Measurements from ENCODE around the gene PLEKHH1. TPM values are rescaled to one million over a fixed set of nuclear protein-coding genes. Genes with fewer than 3 reads are reported as not detected.

The PLEKHH1 gene
- total and polyA plus RNA-seq, 2 of the 8 experiments (the other 6 are each of a cell fraction or from before 2014, with no cell fraction given), result 28.3 to 33.3 TPM

GRCh38 chr14:67557118-67557517, 24.0 kb downstream of the PLEKHH1 start:
- Histone ChIP-seq H4K5ac (ENCODE audit: insufficient read length, low read depth, low read length) (no peak overlapping the region), H3K56ac (replicated peaks; ENCODE audit: insufficient read length, low read depth, low read length) (no peak overlapping the region), H3K23ac (ENCODE audit: insufficient read length) (no peak overlapping the region), H2AFZ (ENCODE audit: low read length) (no peak overlapping the region), H3K27me3 (replicated peaks in 1 of 4; ENCODE audit: control insufficient read depth in 3 of 4, extremely low read depth in 1 of 4, insufficient read depth in 3 of 4, low read length in 3 of 4) (no peaks in the 10 kb centered on the region), H3K14ac (ENCODE audit: insufficient read length) (no peak overlapping the region), H3K9ac (replicated peaks in 1 of 4; ENCODE audit: extremely low read depth in 1 of 4, low read depth in 3 of 4, low read length in 3 of 4) (no peak overlapping the region), H4K8ac (ENCODE audit: extremely low read depth, insufficient read depth, low read length) (no peak overlapping the region), H2AK5ac (ENCODE audit: low read depth, low read length) (no peak overlapping the region), H2BK120ac (replicated peaks; ENCODE audit: low read depth, low read length) (no peak overlapping the region), H3K4me3 (ENCODE audit: extremely low read depth in 1 of 4, insufficient read depth in 2 of 4, low read depth in 3 of 4, low read length in 4 of 4) (no peak overlapping the region), H2BK5ac (ENCODE audit: low read depth, low read length) (no peak overlapping the region), H4K20me1 (replicated peaks in 1 of 2; ENCODE audit: control insufficient read depth in 1 of 2, insufficient read depth in 2 of 2, low read length in 2 of 2) (no peaks in the 10 kb centered on the region), H3K36me3 (ENCODE audit: control insufficient read depth in 2 of 4, insufficient read depth in 4 of 4, low read length in 3 of 4) (no peaks in the 10 kb centered on the region; a peak in 1 of 8 replicates), H4K91ac (replicated peaks; ENCODE audit: insufficient read length, low read length) (no peak overlapping the region), H2BK15ac (ENCODE audit: low read length) (no peak overlapping the region), H3K4me1 (replicated peaks in 1 of 4; ENCODE audit: control insufficient read depth in 3 of 4, insufficient read depth in 4 of 4, low read length in 3 of 4) (peaks cover 0 to 3% (median under 1%) of the 10 kb centered on the region in 4 experiments; a peak in 2 of 7 replicates), H3K4me2 (ENCODE audit: insufficient read depth in 1 of 2, low read depth in 2 of 2, low read length in 2 of 2) (no peak overlapping the region), H3K9me3 (ENCODE audit: insufficient read depth in 2 of 2, low read depth in 1 of 2, low read length in 1 of 2) (no peaks in the 10 kb centered on the region), H3K23me2 (ENCODE audit: low read depth, low read length) (no peaks in the 10 kb centered on the region), H3K79me1 (ENCODE audit: low read depth, low read length) (no peaks in the 10 kb centered on the region), H2BK12ac (ENCODE audit: low read depth, low read length) (no peak overlapping the region), H3K18ac (ENCODE audit: extremely low read depth, low read length) (no peak overlapping the region), H3K27ac (ENCODE audit: low read depth, low read length) (no peak overlapping the region), H2BK20ac (ENCODE audit: low read length) (no peak overlapping the region), H3K4ac (replicated peaks; ENCODE audit: insufficient read length, low read depth, low read length) (no peak overlapping the region), H3K79me2 (ENCODE audit: control insufficient read depth in 1 of 2, insufficient read depth in 2 of 2, low read length in 2 of 2) (no peaks in the 10 kb centered on the region)
- WGBS, 2 experiments (ENCODE audit: extremely low coverage in 1 of 2, insufficient coverage in 1 of 2, insufficient read length in 1 of 2, insufficient replicate concordance in 2 of 2, low coverage in 1 of 2, low lambda C conversion rate in 2 of 2, missing lambda C conversion rate in 1 of 2), result 84% methylated on average over 7 of the region's 7 CpGs; no CpG with 5 or more reads in 1 of the 2 experiments
- DNase-seq (ENCODE audit: low read depth in 1 of 2, low spot score in 2 of 2) (no peak), FAIRE-seq (no peak)
- POLR2A ChIA-PET (ENCODE audit: partially characterized antibody), result interaction anchor here (1.8 to 3.7 kb wide), 2 partner anchors 10 to 15 kb away, joined by 6 to 16 read pairs; no protein-coding TSS in a partner anchor
- CTCF ChIA-PET (ENCODE audit: partially characterized antibody), result interaction anchor here (0.6 to 18.2 kb wide), 10 partner anchors 10 to 89 kb away, joined by 3 to 187 read pairs (median 4); no protein-coding TSS in a partner anchor
- no peak for TF ChIP-seq POLR2AphosphoS5 (IDR thresholded peaks at IDR 0.05; ENCODE audit: low read depth, low read length)
- TF ChIP-seq EP300 (IDR thresholded peaks at IDR 0.05; ENCODE audit: borderline replicate concordance in 1 of 2, low read depth in 2 of 2, low read length in 2 of 2), result no peak
- TF ChIP-seq MAFK (IDR thresholded peaks at IDR 0.05; ENCODE audit: low read depth, low read length), result no peak
- no peak for TF ChIP-seq SRF (IDR thresholded peaks at IDR 0.05; ENCODE audit: low read depth, low read length)
- TF ChIP-seq CEBPB (IDR thresholded peaks at IDR 0.05; ENCODE audit: low read depth, low read length), result no peak
- TF ChIP-seq POU5F1 (IDR thresholded peaks at IDR 0.05; ENCODE audit: low read depth, low read length), result no peak
- no peak for TF ChIP-seq SIN3A (conservative IDR thresholded peaks at IDR 0.05 in 1 of 2, IDR thresholded peaks at IDR 0.05 in 1 of 2; ENCODE audit: low read depth in 1 of 2, low read length in 2 of 2)
- TF ChIP-seq POLR2A (IDR thresholded peaks at IDR 0.05; ENCODE audit: control extremely low read depth in 1 of 2, low read depth in 2 of 2, low read length in 2 of 2), result no peak
- no peak for TF ChIP-seq TAF7 (optimal IDR thresholded peaks at IDR 0.05; ENCODE audit: borderline replicate concordance, low read depth, low read length)
- TF ChIP-seq MAX (IDR thresholded peaks at IDR 0.05), result no peak
- no peak for TF ChIP-seq YY1 (IDR thresholded peaks at IDR 0.05; ENCODE audit: low read depth, low read length)
- no peak for TF ChIP-seq BACH1 (IDR thresholded peaks at IDR 0.05; ENCODE audit: low read length)
- no peak for TF ChIP-seq SP1 (IDR thresholded peaks at IDR 0.05; ENCODE audit: low read depth, low read length)
